Keratinocyte (primary cell): ENCODE data around the gene SAMM50.

Experiments used
- EZH2 ChIP-seq: IDR thresholded peaks from one replicate; pipeline ENCODE4 v1.6.1; 2012; ENCODE audit warnings: inconsistent platforms, mild to moderate bottlenecking, low read length, moderate library complexity
- TF ChIP-seq, protein P1 (sequence below), 3 experiments: IDR thresholded peaks in 1 of 3; conservative IDR thresholded peaks in 1 of 3; optimal IDR thresholded peaks in 1 of 3; 2 replicates in 2 of 3; 3 replicates in 1 of 3; pipeline versions ENCODE3 to v1.5.1; 2011; ENCODE audit warnings: low read length in 3 of 3, mild to moderate bottlenecking in 3 of 3, moderate library complexity in 2 of 3, control low read depth in 1 of 3, inconsistent platforms in 1 of 3; ENCODE audit not compliant: insufficient read depth in 2 of 3; ENCODE audit errors: extremely low read depth in 1 of 3

DNA sequence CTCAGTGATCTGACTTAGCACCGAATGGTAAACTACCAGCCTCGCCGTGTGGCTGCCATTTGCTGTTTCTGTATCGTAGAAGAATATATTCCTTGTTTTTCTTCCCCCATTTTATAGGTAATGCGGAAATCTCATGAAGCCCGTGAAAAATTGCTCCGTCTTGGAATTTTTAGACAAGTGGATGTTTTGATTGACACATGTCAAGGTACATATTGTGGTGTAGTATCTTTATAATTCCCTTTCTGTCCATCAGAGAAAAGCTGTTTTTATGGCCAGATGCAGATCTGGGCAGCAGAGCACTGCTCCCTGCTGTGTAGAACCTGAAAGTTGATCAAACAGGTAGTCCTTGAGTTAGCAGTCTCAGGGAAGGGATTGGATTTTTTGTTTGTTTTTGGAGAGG lies 13.4 kb downstream of the SAMM50 start:
- TF ChIP-seq, protein P1, sequence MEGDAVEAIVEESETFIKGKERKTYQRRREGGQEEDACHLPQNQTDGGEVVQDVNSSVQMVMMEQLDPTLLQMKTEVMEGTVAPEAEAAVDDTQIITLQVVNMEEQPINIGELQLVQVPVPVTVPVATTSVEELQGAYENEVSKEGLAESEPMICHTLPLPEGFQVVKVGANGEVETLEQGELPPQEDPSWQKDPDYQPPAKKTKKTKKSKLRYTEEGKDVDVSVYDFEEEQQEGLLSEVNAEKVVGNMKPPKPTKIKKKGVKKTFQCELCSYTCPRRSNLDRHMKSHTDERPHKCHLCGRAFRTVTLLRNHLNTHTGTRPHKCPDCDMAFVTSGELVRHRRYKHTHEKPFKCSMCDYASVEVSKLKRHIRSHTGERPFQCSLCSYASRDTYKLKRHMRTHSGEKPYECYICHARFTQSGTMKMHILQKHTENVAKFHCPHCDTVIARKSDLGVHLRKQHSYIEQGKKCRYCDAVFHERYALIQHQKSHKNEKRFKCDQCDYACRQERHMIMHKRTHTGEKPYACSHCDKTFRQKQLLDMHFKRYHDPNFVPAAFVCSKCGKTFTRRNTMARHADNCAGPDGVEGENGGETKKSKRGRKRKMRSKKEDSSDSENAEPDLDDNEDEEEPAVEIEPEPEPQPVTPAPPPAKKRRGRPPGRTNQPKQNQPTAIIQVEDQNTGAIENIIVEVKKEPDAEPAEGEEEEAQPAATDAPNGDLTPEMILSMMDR (optimal IDR thresholded peaks at IDR 0.05 in 1 of 3, IDR thresholded peaks at IDR 0.05 in 1 of 3, conservative IDR thresholded peaks at IDR 0.05 in 1 of 3; ENCODE audit: extremely low read depth in 1 of 3, insufficient read depth in 2 of 3, low read length in 3 of 3), result no peak
- no peak for TF ChIP-seq EZH2
